ENCODE data around the gene ZCCHC24.

Gene ZCCHC24

DNA sequence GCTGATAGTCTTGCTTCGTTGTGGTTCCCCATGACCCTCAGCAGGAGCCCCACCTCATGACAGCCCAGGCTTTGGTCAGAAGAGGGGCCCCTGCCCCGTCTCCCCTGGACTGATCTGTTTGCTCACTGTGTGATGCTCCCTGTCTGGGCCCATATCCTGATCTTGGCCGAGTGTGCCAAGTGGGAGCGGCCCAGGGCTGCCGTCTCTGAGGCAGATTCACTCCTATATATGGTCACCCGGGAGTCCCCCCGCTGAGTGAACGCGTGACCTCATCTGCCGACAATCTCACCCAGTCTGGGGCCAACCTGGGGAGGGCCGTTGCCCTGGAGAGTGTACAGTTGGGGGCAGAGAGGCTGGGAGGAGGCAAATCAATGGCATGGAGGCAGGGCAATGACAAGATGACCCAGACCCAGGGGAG lies 63.6 kb downstream of the ZCCHC24 start:
- TF ChIP-seq TAF1 (IDR thresholded peaks at IDR 0.05; ENCODE audit: borderline replicate concordance, low read depth, low read length) (no peak), POLR2A (IDR thresholded peaks at IDR 0.05; ENCODE audit: low read depth, low read length) (no peak), POLR2AphosphoS5 (IDR thresholded peaks at IDR 0.05; ENCODE audit: low read depth, low read length) (no peak)
- FAIRE-seq, result no peak

DNA sequence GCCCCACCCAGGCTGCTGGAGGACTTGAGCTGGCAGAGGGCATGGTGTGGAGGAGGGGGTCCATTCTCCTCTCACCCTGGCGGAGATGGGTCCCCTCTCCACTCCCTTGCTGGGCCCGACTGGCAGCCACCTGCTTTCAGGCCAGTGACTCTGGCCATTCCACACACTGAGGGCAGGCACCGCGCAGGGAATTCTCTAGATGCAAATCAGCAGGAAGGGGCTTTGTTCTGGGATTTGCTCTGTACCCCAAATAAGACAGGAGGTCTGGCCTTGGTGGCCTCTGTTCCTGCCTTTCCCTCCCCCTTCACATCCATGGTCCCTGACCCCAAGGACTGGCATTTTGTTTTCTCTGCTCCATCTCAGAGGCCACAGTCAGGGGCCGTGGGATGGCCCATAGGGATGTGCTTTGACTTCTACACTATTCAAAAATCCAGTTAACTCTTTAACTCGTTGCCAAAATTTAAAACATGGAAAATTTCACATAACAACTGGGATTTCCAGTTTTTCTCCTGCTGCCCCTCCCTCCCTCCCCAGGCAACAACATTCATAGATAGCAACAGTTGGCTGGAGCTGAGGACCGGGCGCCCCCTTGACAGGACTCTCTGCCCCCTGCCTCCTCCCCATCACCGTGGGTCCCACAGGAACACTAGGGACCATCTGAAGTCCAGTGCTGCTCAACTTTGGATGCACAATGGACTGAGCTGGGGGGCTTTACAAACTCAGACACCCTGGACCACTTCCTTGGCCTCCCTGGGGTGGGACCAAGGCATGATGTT lies 64.3 kb downstream of the ZCCHC24 start:
- FAIRE-seq (no peak), DNase-seq (ENCODE audit: insufficient read length) (no peak)
- no peak for TF ChIP-seq TAF1 (IDR thresholded peaks at IDR 0.05; ENCODE audit: borderline replicate concordance, low read depth, low read length)
- TF ChIP-seq POLR2A (IDR thresholded peaks at IDR 0.05; ENCODE audit: low read depth, low read length), result no peak
- TF ChIP-seq POLR2AphosphoS5 (IDR thresholded peaks at IDR 0.05; ENCODE audit: low read depth, low read length), result no peak

More for the DNA sequence above, 63.6 kb downstream of the ZCCHC24 start:
- DNase-seq (ENCODE audit: insufficient read length), result no peak

DNA sequence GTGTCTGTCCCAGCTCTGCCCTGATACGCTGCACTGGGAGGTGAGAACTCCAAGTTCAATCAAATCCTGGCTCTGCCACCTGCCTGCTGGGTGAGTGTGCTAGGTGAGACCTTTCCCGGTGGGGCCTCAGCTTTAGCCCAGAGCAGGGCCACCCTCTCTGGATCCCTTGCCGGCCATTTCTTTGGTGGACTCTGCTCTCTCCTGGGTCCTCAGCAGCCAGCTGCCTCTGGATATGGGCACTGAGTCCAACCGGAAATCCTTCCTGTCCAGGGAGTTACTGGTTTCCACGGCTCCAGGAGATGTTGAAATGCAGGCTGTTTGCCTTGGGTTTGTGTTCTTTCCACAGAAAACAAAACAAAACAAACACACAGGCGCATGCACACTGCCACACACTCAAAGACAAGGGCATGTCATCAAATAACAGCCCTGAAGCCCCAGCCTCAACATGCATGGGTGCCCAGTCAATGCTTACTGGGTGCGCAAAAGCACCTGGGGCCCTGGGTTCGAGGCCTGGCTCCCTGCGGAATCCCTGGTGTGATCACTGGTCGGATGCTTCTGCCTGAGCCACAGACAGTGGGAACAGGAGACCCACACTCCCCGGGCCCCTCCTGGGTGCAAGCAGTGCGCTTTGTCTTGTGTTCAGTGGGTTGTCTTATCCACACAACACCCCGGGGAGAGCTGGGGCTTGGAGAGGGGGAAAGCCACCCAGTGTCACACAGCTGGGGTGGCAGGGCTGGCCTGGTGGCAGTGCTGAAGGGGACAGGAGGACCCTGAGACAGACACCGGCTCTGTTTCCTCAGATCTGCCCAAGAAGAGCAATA lies 65.1 kb downstream of the ZCCHC24 start:
- TF ChIP-seq TAF1 (IDR thresholded peaks at IDR 0.05; ENCODE audit: borderline replicate concordance, low read depth, low read length) (no peak), POLR2A (IDR thresholded peaks at IDR 0.05; ENCODE audit: low read depth, low read length) (no peak)
- no peak for DNase-seq (ENCODE audit: insufficient read length)
- no peak for FAIRE-seq

- FAIRE-seq (no peak), DNase-seq (ENCODE audit: insufficient read length) (no peak)
- TF ChIP-seq POLR2A (IDR thresholded peaks at IDR 0.05; ENCODE audit: low read depth, low read length) (no peak), TAF1 (IDR thresholded peaks at IDR 0.05; ENCODE audit: borderline replicate concordance, low read depth, low read length) (no peak), POLR2AphosphoS5 (IDR thresholded peaks at IDR 0.05; ENCODE audit: low read depth, low read length) (no peak)
Measured at GRCh38 chr10:79379512-79380124, 65.8 kb downstream of the ZCCHC24 start.

- no peak for TF ChIP-seq POLR2AphosphoS5 (IDR thresholded peaks at IDR 0.05; ENCODE audit: low read depth, low read length)
- TF ChIP-seq TAF1 (IDR thresholded peaks at IDR 0.05; ENCODE audit: borderline replicate concordance, low read depth, low read length), result no peak
- no peak for TF ChIP-seq POLR2A (IDR thresholded peaks at IDR 0.05; ENCODE audit: low read depth, low read length)
- FAIRE-seq (no peak), DNase-seq (ENCODE audit: insufficient read length) (no peak)
Measured at GRCh38 chr10:79378647-79379511, 66.5 kb downstream of the ZCCHC24 start.

- no peak for TF ChIP-seq POLR2A (IDR thresholded peaks at IDR 0.05; ENCODE audit: low read depth, low read length)
- TF ChIP-seq POLR2AphosphoS5 (IDR thresholded peaks at IDR 0.05; ENCODE audit: low read depth, low read length), result no peak
- no peak for TF ChIP-seq TAF1 (IDR thresholded peaks at IDR 0.05; ENCODE audit: borderline replicate concordance, low read depth, low read length)
- FAIRE-seq, result no peak
- DNase-seq (ENCODE audit: insufficient read length), result no peak
Measured at GRCh38 chr10:79378383-79378646, 67.1 kb downstream of the ZCCHC24 start.

DNA sequence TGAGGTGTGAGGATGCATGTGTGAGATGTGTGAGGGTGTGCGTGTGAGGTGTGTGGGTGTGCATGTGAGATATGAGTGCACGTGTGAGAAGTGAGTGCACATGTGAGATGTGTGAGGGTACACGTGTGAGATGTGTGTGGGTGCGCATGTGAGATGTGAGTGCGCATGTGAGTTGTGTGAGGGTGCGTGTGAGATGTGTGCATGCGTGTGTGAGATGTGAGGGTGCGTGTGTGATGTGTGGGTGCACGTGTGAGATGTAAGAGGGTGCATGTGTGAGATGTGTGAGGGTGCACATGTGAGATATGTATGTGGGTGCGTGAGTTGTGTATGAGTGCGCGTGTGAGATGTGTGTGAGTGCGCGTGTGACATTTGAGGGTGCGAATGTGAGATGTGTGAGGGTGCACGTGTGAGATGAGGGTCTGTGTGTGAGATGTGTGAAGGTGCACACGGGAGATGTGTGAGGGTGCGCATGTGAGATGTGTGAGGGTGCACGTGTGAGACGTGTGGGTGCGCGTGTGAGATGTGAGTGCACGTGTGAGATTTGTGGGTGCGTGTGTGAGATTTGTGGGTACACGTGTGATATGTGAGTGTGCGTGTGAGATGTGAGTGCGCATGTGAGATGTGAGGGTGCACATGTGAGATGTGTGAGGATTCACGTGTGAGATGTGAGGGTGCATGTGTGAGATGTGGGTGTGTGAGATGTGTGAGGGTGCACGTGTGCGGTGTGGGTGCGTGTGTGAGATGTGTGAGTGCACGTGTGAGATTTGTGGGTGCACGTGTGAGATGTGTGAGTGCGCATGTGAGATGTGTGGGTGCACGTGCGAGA lies 67.7 kb downstream of the ZCCHC24 start:
- FAIRE-seq (no peak), DNase-seq (ENCODE audit: insufficient read length) (no peak)
- no peak for TF ChIP-seq POLR2A (IDR thresholded peaks at IDR 0.05; ENCODE audit: low read depth, low read length)
- no peak for TF ChIP-seq TAF1 (IDR thresholded peaks at IDR 0.05; ENCODE audit: borderline replicate concordance, low read depth, low read length)
- no peak for TF ChIP-seq POLR2AphosphoS5 (IDR thresholded peaks at IDR 0.05; ENCODE audit: low read depth, low read length)

DNA sequence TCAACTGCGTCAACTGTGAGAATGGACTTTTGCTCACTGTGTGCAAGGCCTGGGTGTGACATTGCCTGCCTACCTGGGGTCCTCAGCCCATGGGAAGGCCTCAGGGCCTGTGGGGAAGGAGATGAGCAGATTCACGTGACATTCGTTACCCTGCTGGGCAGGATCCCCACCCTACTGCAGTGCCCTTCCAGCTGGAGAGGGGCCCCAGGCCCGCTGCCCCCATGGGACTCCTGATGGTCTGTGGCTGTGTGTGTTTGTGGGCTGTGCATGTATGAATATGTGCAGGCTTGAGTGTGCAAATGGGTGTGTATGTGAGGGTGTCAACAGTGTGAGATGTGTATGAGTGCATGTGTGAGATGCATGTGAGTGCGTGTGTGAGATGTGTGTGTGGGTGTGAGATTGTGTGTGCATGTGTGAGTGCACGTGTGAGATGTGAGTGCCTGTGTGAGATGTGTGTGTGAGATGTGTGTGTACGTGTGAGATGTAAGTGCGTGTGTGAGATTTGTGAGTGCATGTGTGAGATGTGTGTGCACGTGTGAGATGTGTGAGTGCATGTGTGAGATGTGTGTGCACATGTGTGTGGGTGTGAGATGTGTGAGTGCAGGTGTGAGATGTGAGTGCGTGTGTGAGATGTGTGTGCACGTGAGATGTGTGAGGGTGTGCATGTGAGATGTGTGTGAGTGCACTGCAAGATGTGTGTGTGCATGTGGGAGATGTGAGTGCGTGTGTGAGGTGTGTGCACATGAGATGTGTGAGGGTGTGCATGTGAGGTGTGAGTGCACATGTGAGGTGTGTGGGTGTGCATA lies 68.5 kb downstream of the ZCCHC24 start:
- TF ChIP-seq POLR2A (IDR thresholded peaks at IDR 0.05; ENCODE audit: low read depth, low read length), result no peak
- TF ChIP-seq TAF1 (IDR thresholded peaks at IDR 0.05; ENCODE audit: borderline replicate concordance, low read depth, low read length), result no peak
- TF ChIP-seq POLR2AphosphoS5 (IDR thresholded peaks at IDR 0.05; ENCODE audit: low read depth, low read length), result no peak
- no peak for FAIRE-seq
- DNase-seq (ENCODE audit: insufficient read length), result no peak

DNA sequence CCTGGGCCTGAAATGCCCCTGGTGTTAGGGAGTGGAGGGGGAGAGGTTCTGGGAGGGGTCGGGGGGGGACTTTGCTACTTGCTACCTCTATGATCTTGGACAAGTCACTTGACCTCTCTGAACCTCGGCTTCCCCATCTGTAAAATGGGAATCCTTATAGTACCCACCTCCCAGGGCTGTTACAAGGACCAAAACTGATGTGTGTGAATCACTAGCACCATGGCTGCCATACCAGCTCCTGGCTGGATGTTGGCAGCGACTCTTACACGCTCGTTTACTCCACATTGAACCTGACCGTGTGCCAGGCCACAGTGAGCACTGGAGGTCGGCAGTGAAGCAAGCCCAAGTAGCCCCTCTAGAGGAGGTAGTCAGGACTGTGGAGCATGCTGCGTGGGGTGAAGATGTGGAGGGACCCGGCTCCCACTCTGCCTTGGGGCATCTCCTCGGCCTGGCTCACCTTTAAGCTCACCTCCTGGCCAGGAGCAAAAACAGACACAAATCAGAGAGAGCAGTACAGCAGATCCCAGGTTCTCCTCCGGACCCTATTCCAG lies 69.3 kb downstream of the ZCCHC24 start:
- TF ChIP-seq POLR2A (IDR thresholded peaks at IDR 0.05; ENCODE audit: low read depth, low read length), result no peak
- TF ChIP-seq POLR2AphosphoS5 (IDR thresholded peaks at IDR 0.05; ENCODE audit: low read depth, low read length), result no peak
- no peak for TF ChIP-seq TAF1 (IDR thresholded peaks at IDR 0.05; ENCODE audit: borderline replicate concordance, low read depth, low read length)
- DNase-seq (ENCODE audit: insufficient read length) (no peak), FAIRE-seq (no peak)
